GM12891 (cell line): ENCODE measurements around the gene DKK1. TPM values are rescaled to one million over a fixed set of nuclear protein-coding genes. Genes with fewer than 3 reads are reported as not detected.

Experiments
- DNase-seq: peaks from one replicate; pipeline ENCODE4 v3.0.0; 2011; ENCODE audit warnings: low spot score; ENCODE audit not compliant: insufficient read length
- FAIRE-seq: peaks from 2 replicates; lab custom pipeline; 2011; peaks lifted over from hg19 to GRCh38; lab: Jason Lieb, UNC
- PAX5 ChIP-seq: IDR thresholded peaks from 2 replicates; pipeline ENCODE4 v1.6.1; 2011; ENCODE audit warnings: low read length, moderate library complexity, mild to moderate bottlenecking; ENCODE audit not compliant: insufficient read depth, severe bottlenecking
- POLR2A ChIP-seq: IDR thresholded peaks from 2 replicates; pipeline ENCODE4 v1.6.1; 2011; ENCODE audit warnings: low read depth, low read length, control low read depth
- POLR2AphosphoS5 ChIP-seq: IDR thresholded peaks from 2 replicates; pipeline ENCODE4 v1.6.1; 2011; ENCODE audit warnings: low read depth, low read length, control low read depth
- POU2F2 ChIP-seq: IDR thresholded peaks from 2 replicates; pipeline ENCODE4 v1.6.1; 2011; ENCODE audit warnings: low read depth, mild to moderate bottlenecking, control low read depth, low read length, moderate library complexity
- SPI1 ChIP-seq: IDR thresholded peaks from 2 replicates; pipeline ENCODE4 v1.6.1; 2011; ENCODE audit warnings: low read depth, low read length, control low read depth
- TAF1 ChIP-seq: IDR thresholded peaks from 2 replicates; pipeline ENCODE4 v1.6.1; 2011; ENCODE audit warnings: low read depth, low read length, control low read depth
- polyA plus RNA-seq: library from polyadenylated mRNA; unstranded; fragments of >200 nt; gene quantifications from one replicate; pipeline ENCODE4 v1.2.1, GENCODE V29; 2012; ENCODE audit warnings: low read depth, missing spikeins, inconsistent platforms; ENCODE audit not compliant: missing spikeins

The DKK1 gene
- polyA plus RNA-seq: not detected

GRCh38 chr10:52313933-52314821, at the start of gene DKK1:
Gene DKK1 (plus strand): TSS chr10:52314281. CDS start chr10:52314435, 154 bp downstream.
- TF ChIP-seq POU2F2 (no peak), TAF1 (no peak), PAX5 (no peak), SPI1 (no peak)
- FAIRE-seq: no peak
- DNase-seq: no peak

GRCh38 chr10:52265131-52265926, 48.8 kb upstream of the DKK1 start:
- no peak for DNase-seq
- no peak for FAIRE-seq
- TF ChIP-seq POLR2A (no peak), POLR2AphosphoS5 (no peak), SPI1 (no peak), TAF1 (no peak), POU2F2 (no peak), PAX5 (no peak)

DNA sequence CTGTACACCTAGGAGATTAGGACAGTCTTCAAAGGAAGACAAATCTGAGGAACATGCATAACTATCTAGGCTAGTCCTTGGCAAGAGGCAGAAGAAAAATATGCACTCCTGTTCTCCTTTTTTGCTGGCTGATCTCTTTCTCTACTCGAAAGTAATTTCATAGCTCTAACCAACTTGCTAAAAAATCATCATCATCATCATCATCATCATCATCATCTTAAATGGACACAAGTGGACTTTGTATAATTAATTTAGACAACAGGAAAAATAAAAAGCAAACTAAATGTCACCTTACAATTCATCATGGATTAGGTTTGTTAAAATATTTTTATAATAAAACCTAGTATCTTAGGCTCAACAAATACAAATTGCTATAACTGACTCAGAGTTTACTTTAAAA, 47.2 kb upstream of the DKK1 start:
- DNase-seq: no peak
- no peak for FAIRE-seq
- no peak for TF ChIP-seq TAF1
- no peak for TF ChIP-seq POU2F2
- no peak for TF ChIP-seq SPI1
- TF ChIP-seq PAX5: no peak
- TF ChIP-seq POLR2A: no peak
- no peak for TF ChIP-seq POLR2AphosphoS5

- no peak for DNase-seq
- FAIRE-seq: no peak
- no peak for TF ChIP-seq PAX5
- no peak for TF ChIP-seq POLR2A
- no peak for TF ChIP-seq POU2F2
- no peak for TF ChIP-seq SPI1
- TF ChIP-seq POLR2AphosphoS5: no peak
- TF ChIP-seq TAF1: no peak
These were observed 45.3 kb upstream of the DKK1 start for GRCh38 chr10:52268790-52269189.

DNA sequence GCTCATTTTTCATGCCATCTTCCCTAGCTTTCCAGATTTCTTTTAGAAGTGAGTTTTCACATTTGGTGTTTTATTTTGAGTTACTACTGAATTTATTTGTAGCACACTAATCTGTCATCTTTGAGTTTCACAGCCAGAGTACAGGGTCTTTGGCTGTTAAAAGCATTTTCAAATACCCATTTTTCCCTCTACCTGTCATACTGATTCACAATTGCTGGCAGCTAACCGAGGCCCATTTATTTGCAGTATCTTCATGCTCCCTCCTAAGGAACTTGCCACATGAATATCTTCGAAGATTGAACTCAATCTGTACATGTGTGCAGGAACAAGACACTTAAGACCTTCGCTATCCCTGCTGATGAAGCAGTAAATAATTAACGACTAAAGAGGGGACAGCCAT, 44.8 kb upstream of the DKK1 start:
- FAIRE-seq: no peak
- TF ChIP-seq PAX5 (no peak), TAF1 (no peak), POLR2AphosphoS5 (no peak), POLR2A (no peak), POU2F2 (no peak), SPI1 (no peak)
- DNase-seq: no peak

DNA sequence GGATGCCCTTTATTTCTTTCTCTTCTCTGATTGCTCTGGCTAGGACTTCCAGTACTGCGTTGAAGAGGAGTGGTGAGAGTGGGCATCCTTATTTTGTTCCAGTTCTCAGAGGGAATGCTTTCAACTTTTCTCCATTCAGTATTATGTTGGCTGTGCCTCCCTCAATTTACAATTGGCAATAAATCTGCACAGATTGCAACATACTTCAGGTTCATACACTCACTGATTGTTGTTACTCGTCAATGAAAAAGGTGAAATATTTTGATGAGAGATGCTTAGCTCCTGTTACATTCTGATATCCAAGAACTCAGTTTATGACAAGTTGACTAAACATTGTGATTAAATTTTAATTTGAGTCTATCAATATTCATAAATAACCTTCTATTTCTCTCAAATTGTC, 37.9 kb upstream of the DKK1 start:
- FAIRE-seq (no peak), DNase-seq (no peak)
- TF ChIP-seq POLR2A: no peak
- TF ChIP-seq POLR2AphosphoS5: no peak

GRCh38 chr10:52276986-52277385, 37.1 kb upstream of the DKK1 start:
- FAIRE-seq (no peak), DNase-seq (no peak)
- no peak for TF ChIP-seq PAX5
- TF ChIP-seq POLR2AphosphoS5: no peak
- TF ChIP-seq TAF1: no peak
- TF ChIP-seq SPI1: no peak
- TF ChIP-seq POU2F2: no peak
- TF ChIP-seq POLR2A: no peak

GRCh38 chr10:52279546-52279945, 34.5 kb upstream of the DKK1 start:
- TF ChIP-seq PAX5: no peak
- TF ChIP-seq POU2F2: no peak
- no peak for TF ChIP-seq SPI1
- TF ChIP-seq POLR2A: no peak
- no peak for TF ChIP-seq POLR2AphosphoS5
- no peak for TF ChIP-seq TAF1
- no peak for DNase-seq
- FAIRE-seq: no peak

- DNase-seq (no peak), FAIRE-seq (no peak)
- TF ChIP-seq PAX5 (no peak), TAF1 (no peak), POU2F2 (no peak), SPI1 (no peak), POLR2AphosphoS5 (no peak), POLR2A (no peak)
These were observed 34.0 kb upstream of the DKK1 start for GRCh38 chr10:52280051-52280450.
